Rectal smooth muscle tissue (tissue), 1 donor: ENCODE data around the gene RHCE.
"Not testable (repeated sequence)": the region's sequence is repeated elsewhere in the genome, so short reads cannot be mapped to it uniquely, and the experiment has no call there.

Experiments used
- H3K27ac ChIP-seq: one replicate; pipeline ENCODE4 v1.7.0; 2013; ENCODE audit warnings: low read depth, low read length, inconsistent platforms
- H3K27me3 ChIP-seq: one replicate; pipeline ENCODE4 v1.7.0; 2013; ENCODE audit warnings: low read length; ENCODE audit not compliant: control insufficient read depth, insufficient read depth
- H3K36me3 ChIP-seq: one replicate; pipeline ENCODE4 v1.7.0; 2013; ENCODE audit warnings: low read length; ENCODE audit not compliant: control insufficient read depth, insufficient read depth
- H3K4me1 ChIP-seq: one replicate; pipeline ENCODE4 v1.7.0; 2013; ENCODE audit warnings: low read length; ENCODE audit not compliant: control insufficient read depth, insufficient read depth
- H3K4me3 ChIP-seq: one replicate; pipeline ENCODE4 v1.7.0; 2013; ENCODE audit warnings: low read length
- H3K9ac ChIP-seq: one replicate; pipeline ENCODE4 v1.7.0; 2013; ENCODE audit warnings: low read length

Gene RHCE

DNA sequence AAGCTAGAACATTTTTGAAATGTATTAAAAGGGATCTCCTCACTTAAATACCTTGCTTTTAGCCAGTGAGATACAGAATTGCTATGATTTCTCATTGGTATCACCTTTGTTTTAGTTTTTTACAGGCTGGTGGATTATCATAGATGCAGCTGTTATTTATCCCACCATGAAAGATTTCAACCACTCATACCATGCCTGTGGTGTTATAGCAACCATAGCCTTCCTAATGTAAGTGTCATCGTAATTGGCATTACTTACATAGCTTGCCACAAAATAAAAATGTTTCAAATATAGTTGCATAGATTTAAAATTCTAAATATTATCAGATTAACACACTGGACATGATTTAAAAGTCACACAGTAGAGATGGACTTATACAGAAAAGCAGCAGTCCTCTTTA is 77.8 kb downstream of the RHCE start:
- no peak overlapping the region for H3K4me3 ChIP-seq
- H3K4me1 ChIP-seq: peaks cover 7% of the 10 kb centered on the region
- H3K27me3 ChIP-seq: no peaks in the 10 kb centered on the region
- H3K9ac ChIP-seq: no peak overlapping the region
- no peak overlapping the region for H3K27ac ChIP-seq
- peaks cover 2% of the 10 kb centered on the region for H3K36me3 ChIP-seq

DNA sequence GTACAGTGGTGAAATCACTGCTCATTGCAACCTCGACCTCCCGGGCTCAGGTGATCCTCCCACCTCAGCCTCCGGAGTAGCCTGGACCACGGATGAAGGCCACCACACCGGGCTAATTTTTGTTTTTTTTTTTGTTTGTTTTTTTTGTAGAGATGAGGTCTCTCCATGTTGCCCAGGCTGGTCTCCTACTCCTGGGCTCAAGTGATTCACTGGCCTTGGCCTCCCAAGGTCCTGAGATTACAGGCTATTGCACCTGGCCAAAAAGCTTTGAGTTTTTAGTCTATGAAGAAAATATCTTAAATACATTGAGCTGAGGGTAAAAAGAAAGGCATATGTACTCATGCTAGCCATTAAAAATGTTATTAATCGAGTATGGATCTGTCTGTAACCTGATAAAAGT is 78.9 kb downstream of the RHCE start:
- no peak overlapping the region for H3K4me3 ChIP-seq

DNA sequence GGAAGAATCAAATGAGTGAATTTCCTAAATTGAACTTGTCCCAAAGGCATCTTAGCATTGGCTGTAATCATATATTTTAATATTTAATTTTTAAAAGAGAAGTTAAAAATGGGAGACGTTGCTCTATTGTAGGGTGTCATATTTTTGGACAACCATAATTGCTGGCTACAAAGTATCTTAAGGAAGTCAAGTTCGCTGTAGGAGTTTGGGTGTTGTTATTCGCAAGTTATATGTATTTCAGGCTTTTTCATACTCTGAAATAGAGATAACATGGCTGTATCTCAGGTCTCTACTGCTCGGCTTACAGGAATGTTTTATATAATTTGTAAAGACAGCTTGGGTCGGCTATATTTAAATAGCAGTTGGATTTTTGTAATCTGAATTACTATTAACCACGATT is 81.6 kb downstream of the RHCE start:
- peak overlapping the region; percentile 90 for H3K4me3 ChIP-seq
- peak overlapping the region; percentile 96 for H3K27ac ChIP-seq
- H3K27me3 ChIP-seq: no peaks in the 10 kb centered on the region
- H3K9ac ChIP-seq: peak overlapping the region; percentile 24
- peaks cover 7% of the 10 kb centered on the region for H3K4me1 ChIP-seq
- H3K36me3 ChIP-seq: no peaks in the 10 kb centered on the region

More for the DNA sequence above, 78.9 kb downstream of the RHCE start:
- Histone ChIP-seq H3K27me3 (no peaks in the 10 kb centered on the region), H3K9ac (no peak overlapping the region), H3K36me3 (peaks cover 2% of the 10 kb centered on the region), H3K27ac (no peak overlapping the region), H3K4me1 (peaks cover 7% of the 10 kb centered on the region)

DNA sequence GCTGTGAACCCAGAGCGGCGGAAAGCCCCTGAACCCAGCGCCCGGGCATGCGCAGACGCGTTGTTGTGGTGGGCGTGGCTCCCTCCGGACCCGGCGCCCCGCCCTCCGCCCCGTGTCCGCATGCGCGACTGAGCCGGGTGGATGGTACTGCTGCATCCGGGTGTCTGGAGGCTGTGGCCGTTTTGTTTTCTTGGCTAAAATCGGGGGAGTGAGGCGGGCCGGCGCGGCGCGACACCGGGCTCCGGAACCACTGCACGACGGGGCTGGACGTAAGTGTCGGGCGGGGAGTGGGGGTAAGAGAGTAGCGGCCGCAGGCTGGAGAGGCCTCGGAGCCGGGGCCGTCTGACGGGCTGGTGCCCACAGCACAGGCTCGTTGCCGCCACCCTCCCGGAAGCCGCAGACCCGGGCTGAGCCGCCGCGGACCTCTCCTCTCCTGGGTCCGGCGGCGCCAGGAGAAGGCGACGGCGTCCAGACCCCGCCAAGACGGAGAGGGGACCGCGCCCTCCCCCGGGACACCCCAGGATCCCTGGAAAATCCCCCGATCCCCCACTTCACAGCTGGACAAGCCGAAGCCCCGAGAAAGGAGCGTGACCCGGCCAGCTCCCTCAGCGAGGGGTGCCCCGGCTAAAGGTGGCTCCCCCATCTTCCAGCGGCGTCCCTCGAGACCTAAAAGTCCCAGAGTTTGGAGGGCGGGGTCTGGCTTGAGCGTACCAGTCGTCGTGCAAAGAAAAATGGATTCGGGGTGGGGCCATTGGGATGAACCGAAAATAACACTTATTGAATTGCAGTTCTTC is 82.2 kb downstream of the RHCE start, which contains the start of gene TMEM50A:
Gene TMEM50A, plus strand, starts transcription at position 147 of the 794 bp plus-strand sequence. CDS start 2,153 bp downstream, outside the sequence.
- H3K36me3 ChIP-seq: no peaks in the 10 kb centered on the region
- peaks cover 7% of the 10 kb centered on the region for H3K4me1 ChIP-seq
- peak within 1 kb of the TSS; percentile 96 for H3K27ac ChIP-seq
- no peaks in the 10 kb centered on the region for H3K27me3 ChIP-seq
- peak within 1 kb of the TSS; percentile 90 for H3K4me3 ChIP-seq
- H3K9ac ChIP-seq: peak within 1 kb of the TSS; percentile 93

DNA sequence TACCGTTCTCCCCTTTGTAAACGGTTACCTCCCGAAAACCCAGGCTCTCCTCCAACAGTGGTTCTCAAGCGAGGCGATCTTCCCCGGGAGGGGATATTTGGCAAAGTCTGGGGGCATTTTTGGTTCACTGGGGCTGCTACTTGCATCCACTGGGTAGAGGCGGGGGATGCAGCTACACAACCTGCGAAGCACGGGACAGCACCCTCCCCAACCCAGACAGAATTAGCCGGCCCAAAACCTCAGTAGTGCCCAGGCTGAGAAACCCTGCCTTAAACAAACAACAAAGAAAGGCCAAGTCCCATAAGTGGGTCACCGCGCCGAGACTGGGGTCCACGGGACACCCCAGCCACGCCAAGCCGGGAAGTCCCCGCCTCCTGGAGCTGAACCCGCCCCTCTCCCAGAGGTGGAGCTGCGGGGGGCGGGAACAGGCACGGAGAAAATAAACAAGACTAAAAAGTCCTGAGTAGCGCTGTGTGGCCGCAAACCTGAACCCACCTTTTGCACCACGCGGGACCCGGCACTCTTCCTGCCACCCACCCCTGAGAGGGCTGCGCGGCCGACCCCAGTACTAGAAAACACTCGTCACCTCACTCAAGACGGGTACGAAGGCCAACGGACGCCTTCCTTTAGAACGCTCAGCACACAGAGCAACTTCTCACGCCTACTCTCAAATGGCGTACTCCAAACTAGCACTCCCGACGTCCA is 83.0 kb downstream of the RHCE start:
- Histone ChIP-seq H3K27ac (peak overlapping the region; percentile 80), H3K4me3 (peak overlapping the region; percentile 62), H3K9ac (peak overlapping the region; percentile 32)
- H3K36me3 ChIP-seq, H3K4me1 ChIP-seq, H3K27me3 ChIP-seq: not testable (repeated sequence)

DNA sequence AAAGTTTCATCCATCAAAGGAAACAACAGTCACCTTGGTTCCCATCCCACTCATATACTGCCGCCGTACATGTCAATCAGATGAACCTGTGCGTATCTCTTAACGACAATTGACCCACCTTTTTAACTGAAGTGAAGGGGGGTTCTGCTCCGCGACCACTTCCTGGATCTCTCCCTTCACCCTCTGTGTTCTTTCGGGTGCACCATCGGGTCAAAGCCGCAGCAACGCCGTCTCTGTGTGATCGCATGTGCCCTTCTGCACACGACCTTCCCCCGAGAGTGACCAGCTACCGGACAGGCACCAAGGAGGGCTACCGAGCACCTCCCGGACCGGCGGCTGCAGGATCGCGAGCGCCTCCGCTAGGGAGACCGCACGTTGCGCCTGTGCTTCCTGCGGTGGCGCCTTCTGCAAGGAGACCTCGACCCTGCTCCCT is 83.7 kb downstream of the RHCE start:
- H3K27ac ChIP-seq, H3K4me1 ChIP-seq, H3K36me3 ChIP-seq, H3K27me3 ChIP-seq, H3K9ac ChIP-seq: not testable (repeated sequence)
- H3K4me3 ChIP-seq: peak overlapping the region; percentile 88

DNA sequence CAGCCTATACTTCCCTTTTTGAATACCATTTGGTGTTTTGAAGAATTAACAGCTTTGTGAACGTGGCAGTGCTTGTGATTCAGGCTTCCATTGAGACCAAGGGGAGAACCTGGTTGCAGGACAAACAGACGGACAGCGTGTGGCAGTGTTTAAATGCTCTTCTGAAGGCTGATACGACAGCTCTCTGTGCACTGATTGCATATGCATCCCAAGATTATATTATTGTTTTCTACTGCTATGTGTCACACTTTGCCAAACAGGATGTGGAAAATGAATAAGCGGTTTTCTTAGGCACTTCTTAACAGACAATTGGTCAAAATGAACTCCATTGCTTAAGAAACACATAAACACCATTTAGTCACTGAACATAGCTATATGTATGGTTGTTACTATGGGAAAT is 90.7 kb downstream of the RHCE start:
- H3K9ac ChIP-seq, H3K4me1 ChIP-seq, H3K4me3 ChIP-seq, H3K27ac ChIP-seq, H3K36me3 ChIP-seq, H3K27me3 ChIP-seq: not testable (repeated sequence)

DNA sequence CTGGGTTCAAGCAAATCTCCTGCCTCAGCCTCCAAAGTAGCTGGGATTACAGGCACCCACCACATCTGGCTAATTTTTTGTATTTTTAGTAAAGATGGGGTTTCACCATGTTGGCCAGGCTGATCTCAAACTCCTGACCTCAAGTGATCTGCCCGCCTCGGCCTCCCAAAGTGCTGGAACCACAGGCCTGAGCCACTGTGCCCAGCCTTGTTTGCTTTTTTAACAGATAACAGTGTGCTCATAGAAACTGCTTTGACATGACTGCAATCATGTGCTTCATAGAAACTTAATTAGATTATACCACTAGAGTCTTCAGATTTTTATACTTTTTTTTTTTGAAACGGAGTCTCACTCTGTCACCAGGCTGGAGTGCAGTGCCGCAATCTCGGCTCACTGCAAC is 91.3 kb downstream of the RHCE start:
- not testable (repeated sequence) for H3K9ac ChIP-seq, H3K4me3 ChIP-seq, H3K4me1 ChIP-seq, H3K27ac ChIP-seq, H3K36me3 ChIP-seq, H3K27me3 ChIP-seq

DNA sequence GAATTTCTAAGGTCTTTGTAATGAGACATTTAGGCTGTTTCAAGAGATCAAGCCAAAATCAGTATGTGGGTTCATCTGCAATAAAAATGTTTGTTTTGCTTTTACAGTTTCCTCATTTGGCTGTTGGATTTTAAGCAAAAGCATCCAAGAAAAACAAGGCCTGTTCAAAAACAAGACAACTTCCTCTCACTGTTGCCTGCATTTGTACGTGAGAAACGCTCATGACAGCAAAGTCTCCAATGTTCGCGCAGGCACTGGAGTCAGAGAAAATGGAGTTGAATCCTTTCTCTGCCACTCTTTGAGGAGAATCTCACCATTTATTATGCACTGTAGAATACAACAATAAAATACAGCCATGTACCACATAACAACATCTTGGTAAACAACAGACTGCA is 91.8 kb downstream of the RHCE start:
- H3K27ac ChIP-seq, H3K4me3 ChIP-seq, H3K36me3 ChIP-seq, H3K4me1 ChIP-seq, H3K9ac ChIP-seq, H3K27me3 ChIP-seq: not testable (repeated sequence)

DNA sequence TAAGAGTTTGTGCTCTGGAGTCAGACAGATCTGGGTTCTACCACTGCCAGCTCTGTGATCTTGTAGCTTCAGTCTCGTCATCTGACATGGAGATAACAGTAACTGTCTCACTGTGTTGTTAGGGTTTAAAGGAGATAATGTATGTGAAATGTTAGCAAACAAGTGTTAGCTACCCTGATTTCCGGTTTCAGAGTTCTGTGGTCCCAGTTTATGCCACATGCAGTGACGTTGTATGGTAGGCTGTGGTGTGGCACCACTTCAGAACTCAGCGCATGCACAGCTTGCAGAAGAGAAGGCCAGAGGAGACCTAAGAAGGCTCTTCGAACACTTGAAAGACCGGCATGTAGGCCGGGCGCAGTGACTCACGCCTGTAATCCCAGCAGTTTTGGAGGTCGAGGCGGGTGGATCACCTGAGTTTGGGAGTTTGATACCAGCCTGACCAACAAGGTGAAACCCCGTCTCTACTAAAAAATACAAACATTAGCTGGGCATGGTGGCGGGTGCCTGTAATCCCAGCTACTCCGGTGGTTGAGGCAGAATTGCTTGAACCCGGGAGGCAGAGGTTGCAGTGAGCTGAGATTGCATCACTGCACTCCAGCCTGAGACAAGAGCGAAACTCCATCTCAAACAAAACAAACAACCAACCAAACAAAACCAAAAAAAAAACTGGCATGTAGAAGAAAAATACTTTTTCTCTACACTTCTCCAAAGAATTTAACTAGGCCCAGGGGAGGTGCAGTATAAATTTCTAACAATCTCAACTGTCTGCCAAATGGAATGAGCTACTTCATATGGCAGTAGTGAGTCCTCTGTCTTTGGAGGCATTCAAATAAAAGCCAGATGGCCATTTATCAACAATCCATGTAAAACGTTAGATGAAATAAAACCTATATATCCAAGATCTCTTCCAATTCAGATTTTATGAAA is 92.5 kb downstream of the RHCE start:
- not testable (repeated sequence) for H3K4me1 ChIP-seq, H3K27me3 ChIP-seq, H3K27ac ChIP-seq, H3K36me3 ChIP-seq, H3K4me3 ChIP-seq, H3K9ac ChIP-seq

DNA sequence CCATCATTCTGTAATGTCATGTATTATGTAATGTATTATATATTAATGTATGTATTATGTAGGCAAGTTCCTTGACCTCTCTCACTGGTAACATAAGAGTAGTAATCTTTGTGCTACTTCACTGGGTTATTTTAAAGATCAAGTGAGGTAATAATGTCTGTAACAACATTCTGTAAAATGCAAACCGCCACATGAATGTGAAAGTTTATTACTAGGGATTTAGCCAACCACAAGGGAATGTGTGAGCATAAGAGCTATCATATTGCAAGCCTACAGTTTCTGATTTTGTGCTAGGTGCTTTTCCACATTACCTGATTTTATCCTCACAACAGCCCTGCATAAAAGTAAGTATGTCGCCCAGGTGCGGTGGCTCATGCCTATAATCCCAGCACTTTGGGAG is 96.2 kb downstream of the RHCE start:
- H3K4me1 ChIP-seq: not testable (repeated sequence)

DNA sequence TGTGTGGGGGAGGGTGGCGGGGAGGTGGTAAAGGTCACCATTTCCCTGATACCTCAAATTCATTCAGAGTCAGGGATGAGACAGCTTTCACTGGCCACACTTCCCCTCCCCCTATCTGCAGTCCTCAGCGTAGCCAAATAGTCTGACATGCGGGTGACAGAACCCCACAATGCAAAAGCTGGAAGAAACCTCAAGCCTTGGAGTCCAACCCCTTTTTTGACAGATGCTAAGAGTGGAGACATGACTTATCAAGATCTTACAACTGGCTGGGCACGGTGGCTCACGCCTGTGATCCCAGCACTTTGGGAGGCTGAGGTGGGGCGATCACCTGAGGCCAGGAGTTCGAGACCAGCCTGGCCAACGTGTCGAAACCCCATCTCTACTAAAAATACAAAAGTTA is 98.5 kb downstream of the RHCE start:
- H3K27ac ChIP-seq, H3K9ac ChIP-seq, H3K27me3 ChIP-seq, H3K4me1 ChIP-seq, H3K4me3 ChIP-seq, H3K36me3 ChIP-seq: not testable (repeated sequence)

More for the DNA sequence above, 96.2 kb downstream of the RHCE start:
- H3K36me3 ChIP-seq, H3K9ac ChIP-seq, H3K27ac ChIP-seq, H3K4me3 ChIP-seq, H3K27me3 ChIP-seq: not testable (repeated sequence)
